Measurements from ENCODE around the gene XXYLT1.

The XXYLT1 gene

GRCh38 chr3:195077611-195078540 is 193.1 kb downstream of the XXYLT1 start:
- DNase-seq (ENCODE audit: low spot score) = no peak

DNA sequence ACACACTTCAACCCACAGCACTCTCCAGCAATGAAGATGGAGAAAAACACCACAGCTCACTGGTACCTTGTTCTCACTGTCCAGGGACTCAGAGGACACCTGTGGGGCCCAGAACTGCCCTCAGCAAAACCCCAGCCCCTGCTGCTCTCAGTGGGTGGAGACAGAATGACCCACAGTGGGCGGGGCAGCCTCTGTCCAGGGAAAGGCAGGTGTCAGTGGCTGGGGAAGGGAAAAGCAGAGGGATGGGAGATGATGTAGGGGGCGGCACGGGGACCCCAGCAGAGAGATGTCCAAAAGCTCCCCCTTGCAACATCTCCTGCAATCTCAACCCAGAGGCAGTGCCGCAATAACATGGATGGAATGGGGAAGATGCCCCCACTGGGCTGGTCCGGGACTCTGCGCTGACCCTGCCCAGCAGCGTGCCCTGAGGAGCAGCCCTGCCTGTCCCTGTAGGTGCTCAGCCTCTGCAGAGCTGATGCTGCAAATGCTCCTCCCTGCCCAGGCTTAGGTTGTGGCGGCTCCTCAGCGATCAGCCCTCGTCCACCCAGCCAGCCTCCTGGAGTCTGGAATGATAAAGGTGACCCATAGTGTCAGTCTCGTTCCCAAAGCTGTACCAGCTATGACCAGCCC is 193.9 kb downstream of the XXYLT1 start:
- no peak for DNase-seq (ENCODE audit: low spot score)

- no peak for DNase-seq (ENCODE audit: low spot score)
These were observed 194.8 kb downstream of the XXYLT1 start for GRCh38 chr3:195075941-195076875.

GRCh38 chr3:195075199-195075940 is 195.6 kb downstream of the XXYLT1 start:
- DNase-seq (ENCODE audit: low spot score) = no peak

DNA sequence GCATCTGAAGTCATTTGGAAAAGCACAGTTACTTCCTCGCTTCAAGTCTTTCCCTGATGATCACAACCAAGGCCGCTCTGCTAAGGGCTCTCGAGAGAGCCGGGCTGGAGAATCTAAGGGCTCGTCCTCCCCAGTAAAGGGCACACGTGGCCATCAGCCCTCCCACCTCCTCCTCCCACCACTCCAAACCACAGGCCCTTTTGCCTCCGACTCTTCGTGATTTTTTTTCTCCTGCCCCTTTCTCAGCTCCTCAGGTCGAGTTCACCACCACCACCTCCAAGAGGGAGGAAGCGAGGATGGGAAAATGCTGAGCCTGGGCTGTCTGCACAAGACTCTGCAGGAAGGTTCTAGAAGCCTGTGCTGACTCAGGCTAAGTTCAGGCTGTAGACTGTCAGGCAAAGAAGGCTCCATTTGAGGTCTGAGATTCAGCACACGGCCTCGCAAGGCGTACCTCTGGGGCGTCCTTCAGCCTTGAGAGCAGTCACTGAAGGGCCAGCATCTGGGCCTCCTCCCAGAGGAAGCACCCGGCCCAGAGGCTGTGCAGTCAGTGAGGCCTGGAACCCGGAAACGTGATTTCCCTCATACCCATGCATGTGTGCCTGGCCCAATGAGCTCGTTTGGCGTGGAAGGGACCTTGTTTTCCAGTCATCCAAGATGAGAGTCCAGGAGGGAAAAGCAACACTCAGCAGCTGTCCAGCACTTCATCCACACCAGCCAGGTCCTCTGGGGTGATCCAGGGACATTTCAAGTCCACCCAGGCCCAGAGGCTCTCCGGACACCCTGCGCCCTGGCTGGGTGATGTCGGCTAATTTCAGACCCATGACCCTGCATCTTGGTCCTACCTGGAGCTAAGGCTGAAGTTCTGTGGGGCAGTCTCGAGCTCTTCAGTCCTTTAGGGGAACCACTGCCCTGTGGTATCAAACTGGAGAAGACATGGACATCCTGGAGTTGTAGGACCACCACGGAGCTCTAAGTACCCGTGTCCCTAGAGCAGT is 196.8 kb downstream of the XXYLT1 start:
- DNase-seq (ENCODE audit: low spot score) = no peak

DNA sequence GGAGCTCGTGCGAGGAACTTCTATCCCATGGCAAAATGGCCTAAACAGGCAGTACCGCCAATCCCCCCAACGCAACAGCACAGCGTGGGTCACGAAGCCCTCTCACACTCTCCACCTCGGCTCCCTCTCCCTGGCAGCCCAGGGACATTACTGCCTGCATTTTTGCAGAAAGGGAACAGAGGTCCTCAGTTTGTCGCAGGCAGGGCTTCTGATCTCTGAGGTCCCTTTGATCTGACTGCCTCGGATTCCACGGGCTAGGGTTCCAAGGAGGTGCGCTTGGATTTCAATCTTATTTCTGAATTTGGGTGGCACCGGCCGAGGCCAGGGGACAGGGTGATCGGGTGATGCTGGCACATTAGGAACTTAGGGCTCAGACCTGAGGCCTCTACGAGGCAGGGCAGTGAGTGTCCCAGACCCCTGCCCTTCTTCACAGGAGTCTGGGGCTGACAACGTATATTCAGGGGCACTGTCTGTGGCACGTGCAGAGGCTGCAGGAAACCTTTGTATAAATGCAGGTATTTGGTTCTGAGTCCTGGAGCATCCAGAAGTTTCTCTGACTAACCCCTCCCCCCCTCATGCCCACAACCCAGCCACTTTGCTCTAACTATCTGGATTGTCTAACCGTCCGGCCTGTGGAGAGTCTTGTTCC is 197.9 kb downstream of the XXYLT1 start:
- DNase-seq (ENCODE audit: low spot score) = no peak

DNA sequence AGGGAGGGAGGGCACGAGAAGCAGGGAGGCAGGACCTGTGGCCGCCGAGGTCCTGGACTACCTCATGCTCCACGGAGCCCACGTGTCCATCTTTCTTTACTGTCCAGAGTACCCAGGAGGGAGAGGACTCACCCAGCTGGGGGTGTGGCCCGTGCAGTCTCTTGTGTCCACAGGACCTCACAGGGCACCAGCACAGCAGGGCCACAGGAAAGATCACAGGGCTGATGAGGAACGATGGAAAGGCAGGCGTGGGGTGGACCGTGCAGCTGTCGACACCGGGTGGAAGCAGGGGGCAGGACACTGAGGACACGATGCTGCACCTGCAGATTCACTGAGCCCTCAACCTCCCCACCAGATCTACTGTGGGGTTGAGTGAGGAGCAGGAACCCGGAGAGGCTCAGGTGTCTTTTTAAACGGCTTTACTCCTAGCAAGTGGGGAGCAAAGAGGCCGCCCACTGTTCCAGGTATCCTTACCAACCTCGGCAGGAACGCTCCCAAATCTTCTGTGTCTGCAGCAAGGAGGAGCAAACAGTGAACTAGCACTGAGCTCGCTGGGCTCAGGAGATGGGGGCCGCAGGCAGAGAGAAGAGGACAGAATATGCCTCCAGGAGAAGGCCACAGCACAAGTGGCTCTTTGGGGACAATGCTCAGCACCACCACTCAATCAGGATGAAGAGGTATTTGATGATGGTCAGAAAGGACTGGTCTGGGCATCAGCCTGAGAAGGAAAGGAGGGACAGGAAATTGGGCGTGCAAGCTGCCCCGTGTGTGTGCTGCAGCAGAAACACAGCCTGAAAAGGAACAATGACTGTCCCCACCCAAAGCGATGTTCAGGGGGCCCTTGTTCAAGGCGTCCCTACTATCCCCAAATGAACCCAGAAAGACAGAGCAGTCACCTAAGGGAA is 198.8 kb downstream of the XXYLT1 start:
- DNase-seq (ENCODE audit: low spot score) = no peak

DNA sequence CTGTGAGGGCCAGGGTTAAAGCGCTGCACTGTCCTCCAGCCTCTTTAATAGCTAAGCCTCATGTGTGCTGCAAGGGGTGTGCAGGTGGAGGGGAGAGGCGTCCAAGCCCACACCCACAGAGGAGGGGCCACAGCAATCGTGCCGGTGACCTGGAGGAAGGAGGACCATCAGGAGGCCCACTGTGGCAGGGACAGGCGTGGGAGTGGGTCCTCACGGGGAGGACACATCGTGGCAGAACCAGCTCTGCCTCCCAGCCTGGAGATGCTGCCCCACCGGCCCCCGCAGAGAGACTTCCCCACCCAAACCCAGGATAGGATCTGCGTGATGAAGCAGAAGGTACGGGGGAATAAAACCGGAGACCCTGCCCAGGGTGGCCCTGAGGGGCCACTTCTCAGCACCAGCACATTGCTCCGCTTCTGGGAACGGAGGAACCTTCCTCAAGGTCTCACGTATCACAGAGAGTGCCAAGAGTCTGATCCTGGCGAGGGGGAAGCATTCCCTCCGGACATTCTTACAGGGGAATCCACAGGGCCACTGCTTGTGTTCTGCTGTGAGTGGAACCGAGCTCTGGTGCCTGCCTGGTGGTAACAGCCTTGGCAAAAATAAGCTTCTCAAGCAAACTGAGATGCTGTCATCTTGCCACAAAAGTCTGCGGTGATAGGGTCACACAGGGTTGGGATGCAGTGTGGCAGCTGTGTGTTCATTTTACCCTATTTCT is 199.8 kb downstream of the XXYLT1 start:
- no peak for DNase-seq (ENCODE audit: low spot score)

GRCh38 chr3:195070336-195070735 is 200.6 kb downstream of the XXYLT1 start:
- DNase-seq (ENCODE audit: low spot score) = no peak

DNA sequence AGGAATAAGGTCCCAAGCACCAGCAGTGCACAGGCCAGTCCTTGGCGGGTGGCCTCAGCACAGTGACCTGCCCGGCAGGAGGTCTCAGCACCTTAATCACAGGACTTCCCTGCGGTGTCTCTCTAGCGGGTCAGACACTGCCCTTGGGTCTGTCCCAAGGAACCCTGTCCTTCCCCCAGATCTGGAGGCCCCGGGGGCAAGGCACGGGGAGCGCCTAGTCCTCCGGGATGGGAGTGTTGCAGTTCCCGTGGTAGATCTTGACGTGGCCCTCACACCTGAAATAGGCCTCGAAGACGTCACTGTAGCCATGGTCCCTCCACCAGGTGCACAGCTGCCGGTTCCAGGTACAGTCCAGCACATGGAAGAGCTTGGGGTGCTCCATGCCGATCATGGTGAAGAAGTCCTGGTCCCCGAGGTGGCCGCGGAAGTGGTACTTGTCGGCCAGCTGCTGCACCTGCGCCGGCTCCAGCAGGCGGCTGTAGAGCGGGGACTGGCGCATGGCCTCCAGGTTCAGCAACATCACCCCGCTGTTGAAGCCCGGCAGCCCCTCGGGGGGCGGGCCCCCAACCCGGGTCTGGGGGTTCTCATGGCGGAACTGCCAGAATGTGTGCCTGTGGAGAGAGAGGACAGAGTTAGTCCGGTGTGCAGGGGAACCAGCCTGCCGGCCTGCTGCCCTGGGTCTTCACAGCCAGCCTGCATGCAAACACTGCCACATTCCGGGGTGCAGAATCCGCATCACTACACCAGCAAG is 201.3 kb downstream of the XXYLT1 start:
- DNase-seq (ENCODE audit: low spot score) = no peak

DNA sequence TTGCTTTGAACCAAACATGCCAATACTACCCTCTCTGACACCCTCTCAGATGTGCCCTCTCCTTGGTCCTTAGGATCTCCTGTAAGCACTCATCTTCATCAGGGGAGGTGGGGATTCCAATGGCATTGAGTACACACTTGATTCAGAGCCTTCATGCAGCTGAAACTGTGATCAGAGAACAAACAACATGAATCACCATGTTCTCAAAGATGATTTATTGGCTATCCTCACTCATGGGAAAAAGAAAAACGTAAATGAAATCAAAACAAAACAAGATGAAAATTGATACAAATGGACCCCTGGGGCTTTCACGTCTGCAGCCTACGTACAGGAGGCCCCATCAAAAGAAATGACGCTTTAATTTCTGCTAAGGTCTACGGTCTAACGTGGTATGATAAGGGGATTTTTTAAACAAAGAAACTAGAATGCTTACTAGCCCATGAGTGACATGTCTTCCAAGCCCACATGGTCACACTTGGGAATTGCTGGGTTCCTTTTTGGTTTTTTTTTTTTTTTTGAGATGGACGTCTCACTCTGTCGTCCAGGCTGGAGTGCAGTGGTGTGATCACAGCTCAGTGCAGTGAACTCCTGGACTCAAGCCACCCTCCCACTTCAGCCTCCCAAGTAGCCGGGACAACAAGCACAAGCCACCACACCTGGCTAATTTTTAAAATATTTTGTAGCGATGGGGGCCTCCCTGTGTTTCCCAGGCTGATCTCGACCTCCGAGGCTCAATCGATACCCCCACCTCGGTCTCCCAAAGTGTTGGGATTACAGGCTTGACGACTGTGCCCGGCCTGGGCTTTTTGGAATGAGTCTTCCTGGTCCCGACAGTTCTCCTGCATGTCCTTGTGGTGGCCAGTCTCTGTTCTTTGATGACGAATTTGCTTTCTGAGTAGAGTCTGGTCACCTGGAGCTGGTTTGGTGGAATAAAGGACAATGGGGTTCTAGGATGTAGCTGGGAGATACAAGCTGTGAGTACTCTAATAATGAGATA is 202.6 kb downstream of the XXYLT1 start:
- DNase-seq (ENCODE audit: low spot score) = no peak

DNA sequence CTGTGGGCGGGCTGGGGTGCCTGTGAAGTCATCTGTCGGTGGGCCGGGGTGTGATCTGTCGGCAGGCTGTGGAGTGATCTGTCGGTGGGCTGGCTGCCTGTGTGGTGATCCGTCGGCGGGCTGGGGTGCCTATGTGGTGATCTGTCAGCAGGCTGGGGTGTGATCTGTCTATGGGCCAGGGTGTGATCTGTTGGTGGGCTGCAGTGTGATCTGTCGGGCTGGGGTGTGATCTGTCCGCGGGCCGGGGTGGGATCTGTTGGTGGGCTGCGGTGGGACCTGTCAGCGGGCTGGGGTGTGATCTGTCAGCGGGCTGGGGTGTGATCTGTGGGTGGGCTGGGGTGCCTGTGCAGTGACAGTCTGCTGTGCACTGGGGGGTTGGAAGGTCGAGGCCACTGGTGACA is 204.5 kb downstream of the XXYLT1 start:
- DNase-seq (ENCODE audit: low spot score) = no peak

- no peak for DNase-seq (ENCODE audit: low spot score)
These were observed 205.1 kb downstream of the XXYLT1 start for GRCh38 chr3:195065864-195066185.

DNA sequence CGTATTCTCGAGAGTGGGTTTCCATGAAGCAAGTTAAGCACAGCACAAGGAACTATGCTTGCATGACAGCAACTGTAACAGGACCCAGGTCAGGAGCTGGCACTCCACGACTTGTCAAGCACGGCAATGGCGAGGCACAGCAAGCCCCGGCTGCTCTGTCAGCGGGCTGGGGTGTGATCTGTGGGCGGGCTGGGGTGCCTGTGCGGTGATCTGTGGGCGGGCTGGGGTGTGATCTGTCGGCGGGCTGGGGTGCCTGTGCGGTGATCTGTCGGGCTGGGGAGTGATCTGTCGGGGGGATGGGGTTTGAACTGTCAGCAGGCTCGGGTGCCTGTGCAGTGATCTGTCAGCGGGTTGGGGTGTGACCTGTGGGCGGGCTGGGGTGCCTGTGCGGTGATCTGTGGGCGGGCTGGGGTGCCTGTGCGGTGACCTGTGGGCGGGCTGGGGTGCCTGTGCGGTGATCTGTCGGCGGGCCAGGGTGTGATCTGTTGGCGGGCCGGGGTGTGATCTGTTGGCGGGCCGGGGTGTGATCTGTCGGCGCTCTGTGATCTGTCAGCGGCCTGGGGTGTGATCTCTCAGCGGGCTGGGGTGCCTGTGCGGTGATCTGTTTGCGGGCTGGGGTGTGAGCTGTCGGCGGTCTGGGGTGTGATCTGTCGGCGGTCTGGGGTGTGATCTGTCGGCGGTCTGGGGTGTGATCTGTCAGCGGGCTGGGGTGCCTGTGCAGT is 205.7 kb downstream of the XXYLT1 start:
- no peak for DNase-seq (ENCODE audit: low spot score)

GRCh38 chr3:195064300-195064931 is 206.5 kb downstream of the XXYLT1 start:
- DNase-seq (ENCODE audit: low spot score) = no peak
